ENCODE data around the gene PIP4P1.
A peak's percentile ranks its signal among the peaks of the same experiment; 100 is the strongest.

PIP4P1 gene

GRCh38 chr14:20428010-20428365 lies 33.2 kb downstream of the PIP4P1 start:
- ATAC-seq = no peak
- TF ChIP-seq ZFP3 (CRISPR knock-in tag; IDR thresholded peaks at IDR 0.05) (no peak), PATZ1 (CRISPR knock-in tag; IDR thresholded peaks at IDR 0.05; ENCODE audit: borderline replicate concordance) (no peak), POU6F1 (CRISPR knock-in tag; IDR thresholded peaks at IDR 0.05; ENCODE audit: borderline replicate concordance, low read depth) (no peak), CREB5 (CRISPR knock-in tag; IDR thresholded peaks at IDR 0.05; ENCODE audit: low read depth) (no peak), ZNF8 (CRISPR knock-in tag; IDR thresholded peaks at IDR 0.05) (no peak), ZNF70 (CRISPR knock-in tag; IDR thresholded peaks at IDR 0.05) (no peak), CSRNP3 (CRISPR knock-in tag; IDR thresholded peaks at IDR 0.05) (no peak), CSDC2 (CRISPR knock-in tag; IDR thresholded peaks at IDR 0.05) (no peak), ZNF565 (CRISPR knock-in tag; conservative IDR thresholded peaks at IDR 0.05; ENCODE audit: low read depth) (no peak), BACH2 (CRISPR knock-in tag; IDR thresholded peaks at IDR 0.05; ENCODE audit: borderline replicate concordance) (no peak)

- ATAC-seq = peak; percentile 90
- TF ChIP-seq PPARA (CRISPR knock-in tag; IDR thresholded peaks at IDR 0.05; ENCODE audit: borderline replicate concordance) (no peak), ZNF8 (CRISPR knock-in tag; IDR thresholded peaks at IDR 0.05) (no peak), ZFP30 (CRISPR knock-in tag; IDR thresholded peaks at IDR 0.05) (no peak), ISL1 (CRISPR knock-in tag; IDR thresholded peaks at IDR 0.05) (no peak), GLIS3 (CRISPR knock-in tag; IDR thresholded peaks at IDR 0.05) (no peak), ZNF565 (CRISPR knock-in tag; conservative IDR thresholded peaks at IDR 0.05; ENCODE audit: low read depth) (no peak), CSDC2 (CRISPR knock-in tag; IDR thresholded peaks at IDR 0.05) (no peak), BACH2 (CRISPR knock-in tag; IDR thresholded peaks at IDR 0.05; ENCODE audit: borderline replicate concordance) (no peak), TSHZ2 (CRISPR knock-in tag; IDR thresholded peaks at IDR 0.05) (no peak), TOX (CRISPR knock-in tag; IDR thresholded peaks at IDR 0.05; ENCODE audit: borderline replicate concordance) (no peak), CREB5 (CRISPR knock-in tag; IDR thresholded peaks at IDR 0.05; ENCODE audit: low read depth) (no peak), TCF4 (CRISPR knock-in tag; IDR thresholded peaks at IDR 0.05; ENCODE audit: borderline replicate concordance) (no peak), PATZ1 (CRISPR knock-in tag; IDR thresholded peaks at IDR 0.05; ENCODE audit: borderline replicate concordance) (no peak), POU6F1 (CRISPR knock-in tag; IDR thresholded peaks at IDR 0.05; ENCODE audit: borderline replicate concordance, low read depth) (no peak)
Observed at GRCh38 chr14:20427231-20428009, 33.8 kb downstream of the PIP4P1 start.

Measured in SK-N-SH treated with all-trans-retinoic acid at 6 μM for 48 hours (cell line).